OCI-LY3 (cell line): ENCODE data around the gene EML3.
A peak's percentile ranks its signal among the peaks of the same experiment; 100 is the strongest.

Source experiments
- H2AFZ ChIP-seq: fragments of 200-600, 300-600 bp; shearing (Covaris generic); 2 replicates; pipeline ENCODE4 v1.6.0; 2014; ENCODE audit warnings: antibody characterized with exemption, low read depth, low read length
- H3K27ac ChIP-seq: fragments of 200-600, 300-600 bp; sonication (generic); 2 replicates; pipeline ENCODE4 v1.5.1; 2014; ENCODE audit warnings: mild to moderate bottlenecking, low read length, moderate library complexity, mixed read lengths
- H3K27me3 ChIP-seq: fragments of 200-600, 300-600 bp; sonication (generic); 2 replicates; pipeline ENCODE4 v1.6.1; 2014; ENCODE audit warnings: low read depth, low read length, mixed read lengths
- H3K36me3 ChIP-seq: fragments of 200-600, 300-600 bp; sonication (generic); replicated peaks from 2 replicates; pipeline ENCODE3; 2014; ENCODE audit warnings: low read depth, low read length, mixed read lengths
- H3K4me1 ChIP-seq: fragments of 300-600, 200-600 bp; sonication (generic); 2 replicates; pipeline ENCODE4 v1.6.1; 2014; ENCODE audit warnings: low read length, mixed read lengths
- H3K4me2 ChIP-seq: fragments of 200-600, 300-600 bp; sonication (generic); 2 replicates; pipeline ENCODE4 v1.6.1; 2014; ENCODE audit warnings: low read length, mixed read lengths
- H3K4me3 ChIP-seq: fragments of 300-600, 200-600 bp; sonication (generic); 2 replicates; pipeline ENCODE4 v1.5.1; 2014; ENCODE audit warnings: antibody characterized with exemption, mild to moderate bottlenecking, low read length, moderate library complexity
- H3K79me2 ChIP-seq: fragments of 300-600, 200-600 bp; shearing (Covaris generic); 2 replicates; pipeline ENCODE4 v1.6.1; 2014; ENCODE audit warnings: mild to moderate bottlenecking, low read length, mixed read lengths
- H3K9ac ChIP-seq: fragments of 300-600, 200-600 bp; shearing (Covaris generic); 2 replicates; pipeline ENCODE4 v1.6.0; 2014; ENCODE audit warnings: mild to moderate bottlenecking, low read length, moderate library complexity
- H3K9me3 ChIP-seq: fragments of 200-600, 300-600 bp; shearing (Covaris generic); 2 replicates; pipeline ENCODE4 v1.6.1; 2014; ENCODE audit warnings: low read length, mixed read lengths; ENCODE audit not compliant: insufficient read depth
- H4K20me1 ChIP-seq: fragments of 200-600, 300-600 bp; sonication (generic); 2 replicates; pipeline ENCODE4 v1.6.1; 2016; ENCODE audit warnings: low read length, mixed read lengths; ENCODE audit not compliant: insufficient read depth
- EZH2phosphoT487 ChIP-seq: fragments of 200-600 bp; shearing (Covaris generic); IDR thresholded peaks from 2 replicates; pipeline ENCODE4 v1.6.1; 2018; ENCODE audit warnings: antibody characterized with exemption, mixed run types, low read depth
- TF ChIP-seq, protein P1 (sequence below): fragments of 200-600, 300-600 bp; sonication (generic); IDR thresholded peaks from 2 replicates; pipeline ENCODE4 v1.5.1; 2014; ENCODE audit warnings: antibody characterized with exemption, low read length, low read depth

EML3 gene

GRCh38 chr11:62648185-62648966 is 35.8 kb upstream of the EML3 start:
- H3K4me2 ChIP-seq, result no peak overlapping the region
- H3K79me2 ChIP-seq, result peaks cover 61% of the 10 kb centered on the region
- H3K27me3 ChIP-seq, result no peaks in the 10 kb centered on the region
- H3K36me3 ChIP-seq, result peaks cover 22% of the 10 kb centered on the region
- no peak overlapping the region for H3K9ac ChIP-seq
- H2AFZ ChIP-seq, result no peak overlapping the region
- TF ChIP-seq, protein P1, sequence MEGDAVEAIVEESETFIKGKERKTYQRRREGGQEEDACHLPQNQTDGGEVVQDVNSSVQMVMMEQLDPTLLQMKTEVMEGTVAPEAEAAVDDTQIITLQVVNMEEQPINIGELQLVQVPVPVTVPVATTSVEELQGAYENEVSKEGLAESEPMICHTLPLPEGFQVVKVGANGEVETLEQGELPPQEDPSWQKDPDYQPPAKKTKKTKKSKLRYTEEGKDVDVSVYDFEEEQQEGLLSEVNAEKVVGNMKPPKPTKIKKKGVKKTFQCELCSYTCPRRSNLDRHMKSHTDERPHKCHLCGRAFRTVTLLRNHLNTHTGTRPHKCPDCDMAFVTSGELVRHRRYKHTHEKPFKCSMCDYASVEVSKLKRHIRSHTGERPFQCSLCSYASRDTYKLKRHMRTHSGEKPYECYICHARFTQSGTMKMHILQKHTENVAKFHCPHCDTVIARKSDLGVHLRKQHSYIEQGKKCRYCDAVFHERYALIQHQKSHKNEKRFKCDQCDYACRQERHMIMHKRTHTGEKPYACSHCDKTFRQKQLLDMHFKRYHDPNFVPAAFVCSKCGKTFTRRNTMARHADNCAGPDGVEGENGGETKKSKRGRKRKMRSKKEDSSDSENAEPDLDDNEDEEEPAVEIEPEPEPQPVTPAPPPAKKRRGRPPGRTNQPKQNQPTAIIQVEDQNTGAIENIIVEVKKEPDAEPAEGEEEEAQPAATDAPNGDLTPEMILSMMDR, result no peak
- no peak for TF ChIP-seq EZH2phosphoT487
- H3K4me3 ChIP-seq, result no peak overlapping the region
- no peak overlapping the region for H3K27ac ChIP-seq
- H3K4me1 ChIP-seq, result peaks cover 20% of the 10 kb centered on the region
- no peaks in the 10 kb centered on the region for H3K9me3 ChIP-seq
- H4K20me1 ChIP-seq, result no peaks in the 10 kb centered on the region

DNA sequence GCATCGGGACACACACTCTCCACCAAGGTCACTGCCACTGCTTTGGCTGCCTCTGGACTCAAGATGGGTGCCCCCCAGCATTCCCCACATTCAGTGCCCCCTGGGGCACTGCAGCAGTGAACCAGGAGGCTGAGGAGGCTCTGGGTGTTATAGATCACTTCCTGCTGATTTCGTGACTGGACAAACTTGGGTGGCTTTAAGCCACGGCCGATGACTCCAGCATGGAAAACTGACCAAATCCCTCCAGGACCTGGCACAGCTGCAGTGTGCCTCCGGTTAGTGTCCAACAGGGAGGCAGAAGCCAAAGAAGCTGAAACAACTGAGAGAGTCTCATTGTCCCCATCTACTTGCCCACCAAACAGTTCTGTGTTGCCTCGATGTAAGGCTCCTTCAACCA is 35.0 kb upstream of the EML3 start:
- H3K9ac ChIP-seq, result no peak overlapping the region
- H3K27ac ChIP-seq, result no peak overlapping the region
- no peak overlapping the region for H3K4me3 ChIP-seq
- H3K36me3 ChIP-seq, result peaks cover 27% of the 10 kb centered on the region
- H3K4me2 ChIP-seq, result no peak overlapping the region
- TF ChIP-seq, protein P1, result no peak
- no peak for TF ChIP-seq EZH2phosphoT487
- peaks cover 63% of the 10 kb centered on the region for H3K79me2 ChIP-seq
- no peak overlapping the region for H2AFZ ChIP-seq
- no peaks in the 10 kb centered on the region for H4K20me1 ChIP-seq
- no peaks in the 10 kb centered on the region for H3K9me3 ChIP-seq
- H3K27me3 ChIP-seq, result no peaks in the 10 kb centered on the region
- H3K4me1 ChIP-seq, result peaks cover 20% of the 10 kb centered on the region

GRCh38 chr11:62646825-62647608 is 34.4 kb upstream of the EML3 start:
- Histone ChIP-seq H3K9ac (no peak overlapping the region), H4K20me1 (no peaks in the 10 kb centered on the region), H3K36me3 (peaks cover 28% of the 10 kb centered on the region), H3K27ac (no peak overlapping the region), H3K4me3 (peak overlapping the region; percentile 44), H3K4me1 (peaks cover 15% of the 10 kb centered on the region), H2AFZ (no peak overlapping the region), H3K4me2 (peak overlapping the region; percentile 51), H3K27me3 (no peaks in the 10 kb centered on the region), H3K79me2 (peaks cover 63% of the 10 kb centered on the region), H3K9me3 (no peaks in the 10 kb centered on the region)
- TF ChIP-seq, protein P1, result no peak
- no peak for TF ChIP-seq EZH2phosphoT487
